Hepatocyte (in vitro differentiated cells): ENCODE measurements around the gene KLF1. TPM values are rescaled to one million over a fixed set of nuclear protein-coding genes. Genes with fewer than 3 reads are reported as not detected.
"Not testable (repeated sequence)": the region's sequence is repeated elsewhere in the genome, so short reads cannot be mapped to it uniquely, and the experiment has no call there.

Experiments used
- DNase-seq: peaks from one replicate; pipeline ENCODE4 v3.0.0-alpha.2; 2016; ENCODE audit warnings: low spot score
- H2AFZ ChIP-seq: fragments of 200-600 bp; sonication (generic); 2 replicates; pipeline ENCODE4 v1.6.0; 2016; ENCODE audit warnings: antibody characterized with exemption, mild to moderate bottlenecking
- H3K27ac ChIP-seq: fragments of 200-600 bp; sonication (generic); 2 replicates; pipeline ENCODE4 v1.5.1; 2016; ENCODE audit warnings: mild to moderate bottlenecking
- H3K27me3 ChIP-seq: fragments of 200-600 bp; sonication (generic); 2 replicates; pipeline ENCODE4 v1.6.1; 2016
- H3K36me3 ChIP-seq: fragments of 200-600 bp; sonication (generic); replicated peaks from 2 replicates; pipeline ENCODE4 v1.5.1; 2016; ENCODE audit warnings: low read depth; ENCODE audit not compliant: insufficient read depth
- H3K4me1 ChIP-seq: fragments of 200-600 bp; sonication (generic); 2 replicates; pipeline ENCODE4 v1.5.1; 2016; ENCODE audit warnings: mild to moderate bottlenecking, moderate library complexity; ENCODE audit not compliant: insufficient read depth
- H3K4me2 ChIP-seq: fragments of 200-600 bp; sonication (generic); 2 replicates; pipeline ENCODE4 v1.6.0; 2016
- H3K4me3 ChIP-seq: fragments of 200-600 bp; sonication (generic); 2 replicates; pipeline ENCODE4 v1.5.1; 2016; ENCODE audit warnings: mild to moderate bottlenecking
- H3K79me2 ChIP-seq: fragments of 200-600 bp; sonication (generic); 2 replicates; pipeline ENCODE4 v1.6.0; 2017; ENCODE audit warnings: mild to moderate bottlenecking
- H3K9me2 ChIP-seq: fragments of 200-600 bp; sonication (generic); replicated peaks from 2 replicates; pipeline ENCODE4 v1.6.0; 2017; ENCODE audit warnings: mild to moderate bottlenecking; ENCODE audit not compliant: insufficient read depth
- H3K9me3 ChIP-seq: fragments of 200-600 bp; sonication (generic); 2 replicates; pipeline ENCODE4 v1.5.1; 2016; ENCODE audit warnings: low read depth, mild to moderate bottlenecking
- H4K20me1 ChIP-seq: fragments of 200-600 bp; sonication (generic); 2 replicates; pipeline ENCODE4 v1.6.0; 2016; ENCODE audit warnings: mild to moderate bottlenecking; ENCODE audit not compliant: insufficient read depth, poor library complexity, severe bottlenecking
- CTCF ChIP-seq: fragments of 200-600 bp; sonication (generic); IDR thresholded peaks from 2 replicates; pipeline ENCODE4 v1.5.1; 2016; ENCODE audit warnings: antibody characterized with exemption, mild to moderate bottlenecking; ENCODE audit not compliant: poor library complexity
- EZH2 ChIP-seq: fragments of 200-600 bp; sonication (generic); IDR thresholded peaks from 2 replicates; pipeline ENCODE4 v1.6.1; 2016; ENCODE audit warnings: antibody characterized with exemption, mild to moderate bottlenecking, borderline replicate concordance
- EZH2phosphoT487 ChIP-seq: fragments of 200-600 bp; sonication (generic); IDR thresholded peaks from one replicate; pipeline ENCODE4 v1.6.1; 2018; ENCODE audit warnings: antibody characterized with exemption, mild to moderate bottlenecking, low read depth, moderate library complexity; ENCODE audit not compliant: unreplicated experiment, severe bottlenecking
- WGBS: methylation state at CpG from one replicate; pipeline ENCODE4 v1.1.6; 2016; ENCODE audit warnings: low lambda C conversion rate; ENCODE audit errors: missing lambda C conversion rate; 5-methylcytosine and 5-hydroxymethylcytosine counted together
- polyA plus RNA-seq: library from polyadenylated mRNA; unstranded; fragments of >200 nt; fragmentation: Nextera tagmentation; extraction: Ambion mirVana; gene quantifications from 2 replicates; pipeline ENCODE4 v1.2.1, GENCODE V29; 2016
- total RNA-seq: library from RNA; depleted of rRNA; stranded (reverse); fragments of >200 nt; gene quantifications from 2 replicates; pipeline ENCODE4 v1.2.3, GENCODE V29; 2014

KLF1 gene
- total and polyA plus RNA-seq, 2 experiments from 2014 or later = 0.37 TPM; not detected in 1

GRCh38 chr19:12924621-12925310 is 37.8 kb upstream of the KLF1 start:
- H3K27ac ChIP-seq = no peak overlapping the region
- no peaks in the 10 kb centered on the region for H3K27me3 ChIP-seq
- no peaks in the 10 kb centered on the region for H3K9me2 ChIP-seq
- TF ChIP-seq CTCF (no peak), EZH2phosphoT487 (no peak), EZH2 (no peak)
- no peaks in the 10 kb centered on the region for H3K36me3 ChIP-seq
- no peak overlapping the region for H2AFZ ChIP-seq
- no peaks in the 10 kb centered on the region for H4K20me1 ChIP-seq
- H3K79me2 ChIP-seq = no peaks in the 10 kb centered on the region
- WGBS = 99% methylated on average over 29 of the region's 29 CpGs
- DNase-seq = no peak
- H3K9me3 ChIP-seq = no peaks in the 10 kb centered on the region
- no peaks in the 10 kb centered on the region for H3K4me1 ChIP-seq
- no peak overlapping the region for H3K4me3 ChIP-seq
- H3K4me2 ChIP-seq = no peak overlapping the region

- no peaks in the 10 kb centered on the region for H3K79me2 ChIP-seq
- H3K9me2 ChIP-seq = no peaks in the 10 kb centered on the region
- no peak overlapping the region for H2AFZ ChIP-seq
- DNase-seq = no peak
- TF ChIP-seq EZH2phosphoT487 = no peak
- TF ChIP-seq EZH2 = no peak
- no peak for TF ChIP-seq CTCF
- H3K4me3 ChIP-seq = no peak overlapping the region
- no peaks in the 10 kb centered on the region for H3K4me1 ChIP-seq
- H3K4me2 ChIP-seq = no peak overlapping the region
- 96% methylated on average over 4 of the region's 4 CpGs for WGBS
- H4K20me1 ChIP-seq = no peaks in the 10 kb centered on the region
- no peaks in the 10 kb centered on the region for H3K36me3 ChIP-seq
- H3K27me3 ChIP-seq = no peaks in the 10 kb centered on the region
- H3K9me3 ChIP-seq = no peaks in the 10 kb centered on the region
- no peak overlapping the region for H3K27ac ChIP-seq
Observed at GRCh38 chr19:12922959-12923358, 36.0 kb upstream of the KLF1 start.

GRCh38 chr19:12921047-12921446 is 34.0 kb upstream of the KLF1 start:
- Histone ChIP-seq H3K27ac (no peak overlapping the region), H3K9me3 (no peaks in the 10 kb centered on the region), H3K4me3 (no peak overlapping the region), H3K36me3 (no peaks in the 10 kb centered on the region), H3K27me3 (no peaks in the 10 kb centered on the region), H3K79me2 (no peaks in the 10 kb centered on the region), H3K9me2 (no peaks in the 10 kb centered on the region), H4K20me1 (no peaks in the 10 kb centered on the region), H3K4me2 (no peak overlapping the region), H3K4me1 (no peaks in the 10 kb centered on the region), H2AFZ (no peak overlapping the region)
- TF ChIP-seq CTCF = no peak
- TF ChIP-seq EZH2phosphoT487 = no peak
- DNase-seq = no peak
- 77% methylated on average over 3 of the region's 3 CpGs for WGBS

- Histone ChIP-seq H3K9me2 (no peaks in the 10 kb centered on the region), H4K20me1 (no peaks in the 10 kb centered on the region), H3K27ac (no peak overlapping the region), H2AFZ (no peak overlapping the region), H3K36me3 (no peaks in the 10 kb centered on the region), H3K27me3 (no peaks in the 10 kb centered on the region), H3K79me2 (no peaks in the 10 kb centered on the region), H3K4me3 (no peak overlapping the region), H3K4me2 (no peak overlapping the region), H3K9me3 (no peaks in the 10 kb centered on the region), H3K4me1 (peaks cover 10% of the 10 kb centered on the region)
- TF ChIP-seq EZH2phosphoT487 = no peak
- no peak for TF ChIP-seq EZH2
- no peak for TF ChIP-seq CTCF
- 96% methylated on average over 14 of the region's 14 CpGs for WGBS
- no peak for DNase-seq
Observed at GRCh38 chr19:12918253-12918652, 31.3 kb upstream of the KLF1 start.

GRCh38 chr19:12915860-12916259 is 28.9 kb upstream of the KLF1 start:
- not testable (repeated sequence) for H3K79me2 ChIP-seq

More at GRCh38 chr19:12915860-12916259, 28.9 kb upstream of the KLF1 start:
- peaks cover 20% of the 10 kb centered on the region for H3K4me1 ChIP-seq
- DNase-seq, H3K4me3 ChIP-seq, H3K27me3 ChIP-seq, H4K20me1 ChIP-seq, H2AFZ ChIP-seq, H3K9me3 ChIP-seq, H3K36me3 ChIP-seq, H3K4me2 ChIP-seq, H3K9me2 ChIP-seq, H3K27ac ChIP-seq: not testable (repeated sequence)
- 81% methylated on average over 4 of the region's 4 CpGs for WGBS
